Stimulated activated CD4-positive, alpha-beta T cell treated with anti-CD3 and anti-CD28 coated beads, Interleukin-12 subunit alpha, Interleukin-12 subunit beta, amount 100 ng/mL, for 4 hours (primary cell): ENCODE data around the gene UNC5B.

Source experiments
- DNase-seq: peaks from one replicate; pipeline ENCODE4 v3.0.0-alpha.2; 2020

The UNC5B gene

DNA sequence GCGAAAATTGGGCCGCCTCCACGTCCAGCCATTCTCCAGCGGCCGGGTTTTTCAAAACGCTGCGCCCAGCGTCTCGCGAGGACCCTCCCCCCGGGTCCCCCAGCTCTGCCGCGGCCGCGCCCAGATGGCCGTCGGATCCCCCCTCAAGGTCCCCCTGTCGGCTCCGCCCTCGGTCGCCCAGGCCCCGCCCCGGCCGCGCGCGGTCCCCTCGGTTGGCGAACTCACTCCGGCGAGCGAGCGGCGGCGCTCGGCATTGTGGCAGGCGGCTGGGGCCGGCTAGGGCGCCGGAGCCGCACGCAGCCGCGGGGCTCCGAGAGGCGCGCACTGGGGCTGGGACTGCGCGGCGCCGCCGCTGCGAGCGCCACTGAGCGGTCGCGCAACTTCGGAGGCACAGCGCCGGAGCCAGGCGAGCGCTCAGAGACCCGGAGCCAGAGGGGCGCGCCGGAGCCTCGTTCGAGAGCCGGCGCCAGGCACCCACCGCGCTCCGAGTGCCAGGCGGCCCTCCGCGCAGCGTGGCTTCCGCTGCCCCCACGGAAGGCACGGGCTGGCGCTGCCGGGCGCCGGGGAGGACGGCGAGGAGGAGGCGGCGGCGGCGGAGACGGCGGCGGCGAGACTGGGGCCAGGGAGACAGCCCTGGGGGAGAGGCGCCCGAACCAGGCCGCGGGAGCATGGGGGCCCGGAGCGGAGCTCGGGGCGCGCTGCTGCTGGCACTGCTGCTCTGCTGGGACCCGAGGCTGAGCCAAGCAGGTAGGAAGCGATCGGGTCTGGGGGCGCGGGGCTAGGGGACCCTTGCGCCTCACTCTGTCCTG lies at the start of gene UNC5B:
Gene UNC5B, plus strand, starts transcription at position 253 of the 809 bp plus-strand sequence. Its CDS starts 416 bp downstream, at position 669.
- DNase-seq, result peak; percentile 65

- DNase-seq, result no peak
These were observed 38.9 kb upstream of the UNC5B start for GRCh38 chr10:71173466-71173865.

DNA sequence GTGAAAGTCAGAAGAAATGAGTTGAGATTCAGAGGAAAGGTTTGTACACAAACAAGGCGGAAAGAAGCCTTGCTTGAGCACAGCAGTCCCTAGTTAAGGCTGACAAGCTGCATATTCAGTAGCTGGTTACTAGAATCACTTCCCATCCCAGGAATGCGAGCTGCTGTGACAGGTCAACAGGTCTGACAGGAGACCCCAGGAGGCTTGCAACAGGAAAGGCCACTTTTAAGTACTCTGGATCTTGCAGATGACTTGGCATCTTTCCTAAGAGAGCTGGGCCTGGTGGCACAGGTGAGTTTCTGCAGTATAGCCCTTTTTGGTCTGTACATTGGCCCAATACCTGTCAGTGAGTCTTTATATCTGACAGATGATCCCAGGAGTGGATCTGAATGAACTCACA lies 35.7 kb upstream of the UNC5B start:
- no peak for DNase-seq

- no peak for DNase-seq
These were observed 34.6 kb upstream of the UNC5B start for GRCh38 chr10:71177651-71178199.

- DNase-seq, result no peak
These were observed 33.5 kb upstream of the UNC5B start for GRCh38 chr10:71178880-71179279.

DNA sequence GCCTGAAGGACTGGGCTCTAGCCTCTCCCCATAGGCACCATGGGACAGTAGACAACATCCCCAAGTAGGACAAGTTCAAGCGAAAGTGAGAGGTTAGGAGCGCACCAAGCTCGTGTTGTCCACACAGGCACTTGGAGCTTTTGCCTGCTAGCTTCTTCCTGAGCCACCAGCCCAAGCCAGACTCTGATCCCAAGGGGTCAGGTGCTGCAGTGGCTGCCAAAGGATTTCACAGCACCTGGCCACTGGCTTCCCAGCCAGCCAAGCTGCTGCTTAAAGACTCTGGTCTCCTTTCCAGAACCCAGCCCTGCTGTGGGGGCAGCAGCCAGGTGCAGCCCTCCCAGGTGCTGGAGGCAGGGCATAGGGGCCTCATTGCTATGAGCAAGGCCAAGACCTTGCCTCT lies 33.0 kb upstream of the UNC5B start:
- DNase-seq, result no peak

- no peak for DNase-seq
These were observed 27.9 kb upstream of the UNC5B start for GRCh38 chr10:71184421-71184820.

DNA sequence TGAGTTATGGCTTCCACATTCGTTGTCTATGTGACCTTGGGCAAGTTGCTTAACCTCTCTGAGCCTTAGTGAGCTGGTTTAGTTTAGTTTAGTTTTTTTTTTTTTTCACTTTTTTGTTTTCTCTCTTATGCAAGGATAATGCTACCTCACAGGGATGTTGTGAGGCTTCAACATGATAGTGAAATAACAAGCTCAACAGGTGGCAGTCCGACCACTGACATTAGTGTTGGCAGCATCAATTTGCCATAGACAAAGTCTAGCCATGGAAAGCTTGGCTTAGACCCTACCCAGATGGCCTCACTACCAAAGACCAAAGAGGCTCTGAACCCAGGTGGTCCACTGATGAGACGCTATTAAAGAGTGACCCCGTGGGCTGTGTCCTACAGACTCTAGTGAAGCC lies 27.2 kb upstream of the UNC5B start:
- DNase-seq, result no peak

DNA sequence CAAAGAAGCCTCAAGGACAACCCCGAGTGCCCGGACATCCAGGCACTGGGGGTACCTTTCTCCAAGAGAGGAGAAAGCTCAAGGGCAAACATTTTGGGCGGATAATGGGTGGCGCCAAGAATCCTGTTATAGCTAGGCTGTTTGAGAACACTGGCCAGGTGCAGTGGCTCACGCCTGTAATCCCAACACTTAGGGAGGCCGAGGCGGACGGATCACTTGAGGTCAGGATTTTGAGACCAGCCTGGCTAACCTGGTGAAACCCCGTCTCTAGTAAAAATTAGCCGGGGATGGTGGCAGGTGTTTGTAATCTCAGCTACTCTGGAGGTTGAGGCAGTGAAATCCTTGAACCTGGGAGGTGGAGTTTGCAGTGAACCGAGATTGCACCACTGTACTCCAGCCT lies 25.2 kb upstream of the UNC5B start:
- no peak for DNase-seq

GRCh38 chr10:71187600-71187999 lies 24.8 kb upstream of the UNC5B start:
- no peak for DNase-seq

DNA sequence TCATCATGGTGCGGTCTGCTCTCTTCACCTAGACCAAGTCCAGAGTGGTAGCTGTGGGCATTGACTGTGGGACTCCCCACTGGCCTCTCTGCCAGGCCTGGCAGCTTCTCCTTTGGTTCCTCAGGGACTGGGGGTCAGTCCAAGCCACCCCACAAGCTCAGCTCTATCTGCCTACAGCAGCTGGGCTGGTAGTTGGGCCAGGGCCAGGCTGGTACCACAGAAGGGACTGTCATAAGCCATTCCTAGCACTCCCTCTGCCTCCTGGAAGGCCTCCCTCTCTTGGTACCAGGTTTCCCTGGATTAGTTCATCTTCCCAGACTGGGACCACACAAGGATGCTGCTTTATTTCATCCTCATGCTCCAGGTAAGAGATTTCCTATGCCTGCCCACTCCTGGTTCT lies 24.2 kb upstream of the UNC5B start:
- no peak for DNase-seq

DNA sequence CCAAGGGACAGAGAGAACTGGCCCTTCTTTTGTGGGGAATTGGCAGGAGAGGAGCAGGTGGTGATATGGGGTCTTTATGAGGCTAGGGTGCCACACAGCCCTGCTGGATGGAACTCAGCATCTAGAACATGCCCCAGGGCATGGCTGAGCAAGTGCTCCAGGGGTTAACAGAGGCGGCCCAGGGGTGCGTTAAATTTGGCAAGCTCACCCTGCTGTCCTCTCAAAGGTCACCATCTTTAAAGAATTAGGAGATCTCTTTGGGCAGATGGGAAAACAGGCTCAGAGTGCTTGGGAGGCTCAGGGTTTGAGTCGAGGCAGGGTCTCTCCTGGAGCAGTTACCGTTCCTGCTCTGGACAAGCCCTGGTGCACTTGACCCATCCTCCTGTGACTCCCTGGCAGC lies 21.4 kb upstream of the UNC5B start:
- no peak for DNase-seq

GRCh38 chr10:71191551-71192076 lies 20.8 kb upstream of the UNC5B start:
- DNase-seq, result no peak

DNA sequence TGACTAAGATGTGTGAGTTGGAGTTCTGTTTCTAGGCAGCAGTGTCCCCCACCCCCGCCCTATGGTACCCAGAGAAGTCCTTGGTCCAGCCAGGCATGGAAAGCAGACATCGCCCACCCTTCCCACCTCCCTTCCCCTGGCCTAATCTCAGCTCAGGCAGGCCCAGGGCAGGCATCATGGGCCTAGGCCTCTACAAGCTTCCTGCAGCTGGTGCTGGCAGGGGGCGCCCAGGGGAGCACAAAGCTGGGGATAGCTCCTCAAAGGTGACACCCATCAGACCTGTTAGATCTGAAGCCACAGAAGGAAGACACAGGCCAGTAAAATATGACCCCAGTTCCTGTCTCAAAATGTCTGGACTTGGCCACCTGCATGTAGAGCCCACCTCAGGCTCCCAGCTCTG lies 18.9 kb upstream of the UNC5B start:
- DNase-seq, result no peak

GRCh38 chr10:71197955-71198354 lies 14.4 kb upstream of the UNC5B start:
- no peak for DNase-seq

GRCh38 chr10:71201849-71202248 lies 10.5 kb upstream of the UNC5B start:
- no peak for DNase-seq

- no peak for DNase-seq
These were observed 10.1 kb upstream of the UNC5B start for GRCh38 chr10:71202314-71202713.

DNA sequence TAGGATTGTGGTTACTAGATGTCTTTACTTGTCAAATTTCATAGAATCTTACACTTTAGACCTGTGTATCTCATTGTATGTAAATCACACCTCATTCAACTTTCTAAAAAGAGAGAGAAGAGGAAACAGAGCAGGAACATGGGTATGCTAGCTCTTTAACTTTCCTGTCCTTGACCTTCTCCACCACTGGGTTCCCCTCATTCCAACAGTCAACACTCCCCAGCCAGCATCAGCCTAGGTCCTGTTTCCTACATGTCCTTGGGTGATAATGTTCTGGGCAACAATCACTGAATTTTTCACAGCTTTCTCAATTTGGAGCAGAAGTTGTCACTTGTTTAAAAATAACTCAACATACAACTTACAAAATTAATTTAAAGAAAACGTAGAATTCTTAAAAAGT lies 9.2 kb upstream of the UNC5B start:
- DNase-seq, result no peak

GRCh38 chr10:71203716-71204115 lies 8.7 kb upstream of the UNC5B start:
- no peak for DNase-seq

DNA sequence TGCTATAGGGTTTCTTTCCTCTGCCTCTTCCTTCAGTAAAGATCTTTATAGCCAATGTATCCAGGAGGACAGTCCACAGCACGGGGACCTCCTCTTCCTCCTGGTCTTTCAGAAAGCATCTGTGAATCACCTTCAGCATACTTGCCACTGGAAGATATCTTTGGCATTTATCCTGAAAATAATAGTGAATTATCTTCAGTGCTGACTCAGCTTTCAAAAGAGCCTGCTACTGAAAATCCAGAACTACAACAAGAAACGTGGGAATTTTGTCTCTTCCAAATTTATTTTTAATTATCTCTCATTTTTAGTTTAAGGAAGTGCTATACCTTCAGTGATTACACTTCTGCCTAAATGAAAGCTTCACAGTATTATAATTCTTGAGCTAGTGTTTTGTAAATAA lies 7.6 kb upstream of the UNC5B start:
- no peak for DNase-seq

DNA sequence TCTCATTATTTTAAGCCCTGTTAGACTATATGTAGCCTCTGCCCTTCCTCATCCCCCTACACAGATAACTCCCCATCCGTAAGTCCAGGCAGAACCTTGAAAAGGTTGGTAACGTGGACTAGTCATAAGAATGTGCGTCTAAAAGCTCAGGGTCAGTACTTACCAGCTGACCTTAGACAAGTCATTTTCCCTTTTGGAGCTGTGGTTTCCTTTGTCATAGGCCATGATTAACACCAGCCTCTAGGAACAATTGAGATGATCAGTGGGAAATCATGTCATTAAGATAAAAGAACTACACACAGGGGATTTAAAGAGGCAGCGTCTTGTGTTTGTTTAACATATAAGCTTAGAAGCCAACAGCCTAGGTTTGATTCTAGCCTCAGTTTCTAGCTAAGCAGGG lies 6.9 kb upstream of the UNC5B start:
- DNase-seq, result no peak

- DNase-seq, result no peak
These were observed 5.5 kb upstream of the UNC5B start for GRCh38 chr10:71206911-71207310.

DNA sequence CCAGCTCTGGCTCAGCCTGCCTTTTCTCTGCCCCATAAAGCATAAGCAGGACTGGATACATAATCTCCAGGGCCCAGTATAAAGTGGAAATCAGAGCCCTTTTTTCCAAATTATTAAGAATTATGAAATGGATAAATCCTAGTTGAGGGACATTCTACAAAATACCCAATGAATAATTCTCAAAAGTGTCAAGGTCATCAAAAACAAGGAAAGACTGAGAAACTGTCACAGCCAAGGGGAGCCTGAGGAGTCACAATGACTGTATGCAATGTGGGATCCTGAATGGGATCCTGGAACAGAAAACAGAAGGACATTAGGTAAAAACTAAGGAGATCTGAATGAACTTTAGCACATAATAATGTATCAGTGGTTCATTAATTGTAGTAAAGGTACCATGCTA lies 4.8 kb upstream of the UNC5B start:
- no peak for DNase-seq

GRCh38 chr10:71209352-71209715 lies 3.0 kb upstream of the UNC5B start:
- no peak for DNase-seq
